ENCODE measurements around the gene SERP2.
A peak's percentile ranks its signal among the peaks of the same experiment; 100 is the strongest.

SERP2 gene

DNA sequence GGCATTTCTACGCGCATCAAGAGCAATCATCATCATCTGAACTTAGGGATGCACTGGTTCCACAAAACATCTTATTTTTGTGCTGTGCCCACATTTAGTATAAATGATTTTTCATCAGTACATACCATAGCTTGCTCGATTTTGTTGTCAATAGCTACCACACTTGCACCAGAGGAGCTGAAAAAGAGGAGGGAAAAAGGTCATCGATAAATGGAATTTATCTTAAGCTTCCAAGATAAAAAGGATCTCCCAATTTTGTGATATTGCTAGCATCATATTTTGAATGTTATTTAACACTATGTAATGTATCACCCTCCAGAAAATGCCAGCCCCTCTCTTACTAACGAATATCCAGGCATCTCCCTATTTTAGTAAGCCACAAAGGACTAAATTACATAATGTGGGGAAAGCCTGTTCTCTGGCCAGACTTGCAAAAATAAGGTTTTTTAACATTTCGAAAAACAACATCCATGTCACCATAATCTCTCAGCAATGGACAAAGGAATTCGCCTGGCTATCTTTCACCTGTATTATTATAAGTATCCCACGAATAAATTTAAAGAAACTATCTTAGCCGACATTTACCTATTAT, 62.4 kb downstream of the SERP2 start:
- no peak for TF ChIP-seq CTCF (conservative IDR thresholded peaks at IDR 0.05)
- H3K27ac ChIP-seq, result peak overlapping the region; percentile 90

- no peak for TF ChIP-seq CTCF (conservative IDR thresholded peaks at IDR 0.05)
- H3K27ac ChIP-seq, result peak overlapping the region; percentile 90
Observed at GRCh38 chr13:44436589-44437337, 63.1 kb downstream of the SERP2 start.

GRCh38 chr13:44437356-44438233, 64.0 kb downstream of the SERP2 start:
- H3K27ac ChIP-seq, result peak overlapping the region; percentile 90
- peak; percentile 60 for TF ChIP-seq CTCF (conservative IDR thresholded peaks at IDR 0.05)

- 0 out of 2 replicates have a peak, but pooled peaks have one; percentile 15 for TF ChIP-seq CTCF (conservative IDR thresholded peaks at IDR 0.05)
- H3K27ac ChIP-seq, result peak overlapping the region; percentile 90
Observed at GRCh38 chr13:44438234-44438579, 64.6 kb downstream of the SERP2 start.

DNA sequence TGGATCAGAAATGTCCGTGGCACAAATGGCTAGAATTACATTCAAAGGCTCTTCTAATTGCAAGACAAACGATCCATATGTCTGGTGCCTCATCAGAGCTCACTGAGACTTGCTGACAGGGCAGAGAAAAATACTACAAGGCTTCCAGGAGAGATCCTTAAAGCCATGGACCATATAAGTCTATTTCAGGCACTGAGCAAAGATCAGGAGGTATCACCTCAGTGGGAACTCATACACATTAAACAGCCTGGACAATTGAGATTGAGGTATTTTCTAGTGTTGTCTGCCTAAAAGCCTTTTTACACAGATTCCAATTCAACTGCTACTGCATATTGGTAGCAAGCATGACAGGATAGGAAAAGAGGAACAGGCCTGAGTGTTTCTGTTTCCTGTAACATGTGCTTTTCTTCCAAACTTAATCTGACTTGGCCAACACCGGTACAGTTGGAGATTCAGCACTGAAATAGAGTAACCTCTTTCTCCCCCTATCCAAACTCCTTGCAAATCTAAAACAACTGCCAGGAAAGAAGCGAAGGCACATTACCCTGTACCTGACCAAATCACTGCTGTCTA, 65.9 kb downstream of the SERP2 start:
- TF ChIP-seq CTCF (conservative IDR thresholded peaks at IDR 0.05), result no peak
- H3K27ac ChIP-seq, result peak overlapping the region; percentile 8

DNA sequence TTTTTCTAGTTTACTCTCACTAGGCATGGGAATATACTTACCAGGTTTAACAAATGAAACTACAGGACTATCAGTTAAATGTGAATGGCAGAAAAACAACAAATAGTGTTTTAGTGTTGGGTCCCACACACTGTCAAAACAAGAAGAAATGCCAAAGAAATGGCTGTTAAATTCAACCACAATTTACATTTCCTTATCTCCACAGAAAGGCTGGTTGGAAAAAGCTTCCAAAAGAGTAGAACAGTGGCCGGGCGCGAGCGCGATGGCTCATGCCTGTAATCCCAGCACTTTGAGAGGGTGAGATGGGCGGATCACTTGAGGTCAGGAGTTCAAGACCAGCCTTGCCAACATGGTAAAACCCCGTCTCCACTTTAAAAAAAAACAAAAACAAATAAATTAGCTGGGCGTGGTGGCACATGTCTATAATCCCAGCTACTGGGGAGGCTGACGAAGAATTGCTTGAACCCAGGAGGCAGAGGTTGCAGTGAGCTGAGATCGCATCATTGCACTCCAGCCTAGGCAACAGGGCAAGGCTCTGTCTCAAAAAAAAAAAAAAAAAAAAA, 66.5 kb downstream of the SERP2 start:
- peak overlapping the region; percentile 8 for H3K27ac ChIP-seq
- TF ChIP-seq CTCF (conservative IDR thresholded peaks at IDR 0.05), result no peak

Data from VCaP (cell line).